WTC11 (cell line): ENCODE results near the gene PRRC2C. TPM values are rescaled to one million over a fixed set of nuclear protein-coding genes. Genes with fewer than 3 reads are reported as not detected.

Experiments
- ATAC-seq: fragments of 200-7000 bp; cut with Tn5 transposase; 2 replicates; pipeline ENCODE4 v1.10.0; 2021; ENCODE audit warnings: mild to moderate bottlenecking, moderate library complexity
- CTCF ChIA-PET: fragments of 300-600 bp; sonication (Branson Sonifier 250); formaldehyde crosslinking; loops from one replicate; lab custom pipeline; 2021; ENCODE audit warnings: antibody characterized with exemption; lab: Charles Lee
- POLR2A ChIA-PET: fragments of 350-600 bp; sonication (Branson Sonifier 250); formaldehyde crosslinking; loops from one replicate; lab custom pipeline; 2021; ENCODE audit warnings: antibody characterized with exemption; lab: Charles Lee
- DNase-seq: peaks from one replicate; pipeline ENCODE4 v3.0.0; 2021; ENCODE audit warnings: low spot score
- H3K27ac Mint-ChIP-seq: 2 replicates; pipeline ENCODE4 v1.8.0; 2021; ENCODE audit warnings: mixed read lengths
- H3K27me3 Mint-ChIP-seq: 2 replicates; pipeline ENCODE4 v1.8.0; 2021; ENCODE audit warnings: low read depth, mild to moderate bottlenecking, moderate library complexity, mixed read lengths
- H3K36me3 Mint-ChIP-seq: 2 replicates; pipeline ENCODE4 v1.8.0; 2021; ENCODE audit warnings: mixed read lengths
- H3K4me1 Mint-ChIP-seq: 2 replicates; pipeline ENCODE4 v1.8.0; 2022; ENCODE audit warnings: mixed read lengths
- H3K4me3 Mint-ChIP-seq: 2 replicates; pipeline ENCODE4 v1.8.0; 2021; ENCODE audit warnings: mild to moderate bottlenecking, moderate library complexity, mixed read lengths
- H3K9me3 Mint-ChIP-seq: 2 replicates; pipeline ENCODE4 v1.8.0; 2021; ENCODE audit warnings: mixed read lengths
- ARID4B ChIP-seq: sonication (generic); formaldehyde crosslinking; IDR thresholded peaks from 2 replicates; pipeline ENCODE4 v1.8.0; 2023; ENCODE audit warnings: missing genetic modification reagents, mild to moderate bottlenecking, borderline replicate concordance
- ATF3 ChIP-seq: sonication (generic); formaldehyde crosslinking; conservative IDR thresholded peaks from 2 replicates; pipeline ENCODE4 v1.8.1; 2022; ENCODE audit warnings: mild to moderate bottlenecking, missing genetic modification reagents
- CBFB ChIP-seq: sonication (generic); formaldehyde crosslinking; IDR thresholded peaks from 2 replicates; pipeline ENCODE4 v1.8.1; 2022; ENCODE audit warnings: mild to moderate bottlenecking, low read depth, missing genetic modification reagents
- CTCF ChIP-seq: fragments of 200-600 bp; IDR thresholded peaks from 2 replicates; pipeline ENCODE4 v1.8.0; 2022; ENCODE audit warnings: antibody characterized with exemption
- EMX1 ChIP-seq: fragments of 250-450 bp; sonication (Bioruptor Pico); IDR thresholded peaks from 2 replicates; pipeline ENCODE4 v1.8.0; 2021; ENCODE audit warnings: mild to moderate bottlenecking
- ESRRA ChIP-seq: sonication (generic); formaldehyde crosslinking; IDR thresholded peaks from 2 replicates; pipeline ENCODE4 v1.8.1; 2022; ENCODE audit warnings: mild to moderate bottlenecking, missing genetic modification reagents, borderline replicate concordance
- IRF1 ChIP-seq: sonication (generic); formaldehyde crosslinking; IDR thresholded peaks from 2 replicates; pipeline ENCODE4 v1.8.0; 2023; ENCODE audit warnings: missing genetic modification reagents
- NFE2L1 ChIP-seq: sonication (generic); formaldehyde crosslinking; IDR thresholded peaks from 2 replicates; pipeline ENCODE4 v1.8.1; 2023; ENCODE audit warnings: missing genetic modification reagents
- OVOL2 ChIP-seq: fragments of 250-450 bp; sonication (Bioruptor Pico); IDR thresholded peaks from 2 replicates; pipeline ENCODE4 v1.9.0; 2021; ENCODE audit warnings: mild to moderate bottlenecking, borderline replicate concordance
- PRRX2 ChIP-seq: fragments of 250-450 bp; sonication (Bioruptor Pico); IDR thresholded peaks from 2 replicates; pipeline ENCODE4 v1.8.0; 2021; ENCODE audit warnings: mild to moderate bottlenecking
- STAT6 ChIP-seq: sonication (generic); formaldehyde crosslinking; conservative IDR thresholded peaks from 2 replicates; pipeline ENCODE4 v1.8.1; 2023; ENCODE audit warnings: mild to moderate bottlenecking, low read depth, missing genetic modification reagents, moderate library complexity
- TEAD1 ChIP-seq: sonication (generic); formaldehyde crosslinking; IDR thresholded peaks from 2 replicates; pipeline ENCODE4 v1.8.0; 2022; ENCODE audit warnings: mild to moderate bottlenecking, missing genetic modification reagents
- ZNF219 ChIP-seq: sonication (generic); formaldehyde crosslinking; IDR thresholded peaks from 2 replicates; pipeline ENCODE4 v1.8.0; 2023; ENCODE audit warnings: missing genetic modification reagents, mild to moderate bottlenecking, borderline replicate concordance
- ZNF281 ChIP-seq: sonication (generic); formaldehyde crosslinking; IDR thresholded peaks from 2 replicates; pipeline ENCODE4 v1.8.0; 2023; ENCODE audit warnings: mild to moderate bottlenecking, missing genetic modification reagents
- ZNF396 ChIP-seq: fragments of 250-450 bp; sonication (Bioruptor Pico); IDR thresholded peaks from 2 replicates; pipeline ENCODE4 v1.8.0; 2021; ENCODE audit warnings: mild to moderate bottlenecking, moderate library complexity, borderline replicate concordance
- ZNF416 ChIP-seq: fragments of 250-450 bp; sonication (Bioruptor Pico); IDR thresholded peaks from 2 replicates; pipeline ENCODE4 v1.9.0; 2021; ENCODE audit warnings: mild to moderate bottlenecking, inconsistent platforms
- ZNF532 ChIP-seq: fragments of 250-450 bp; sonication (Bioruptor Pico); IDR thresholded peaks from 2 replicates; pipeline ENCODE4 v1.9.0; 2021; ENCODE audit warnings: mild to moderate bottlenecking, borderline replicate concordance
- ZNF671 ChIP-seq: fragments of 250-450 bp; sonication (Bioruptor Pico); IDR thresholded peaks from 2 replicates; pipeline ENCODE4 v1.8.0; 2021; ENCODE audit warnings: mild to moderate bottlenecking
- total RNA-seq: library from RNA; stranded (reverse); gene quantifications from 3 replicates; pipeline ENCODE4 v1.2.3, GENCODE V29; 2021

Gene PRRC2C
- total RNA-seq, 1 experiment from 2014 or later = 236 TPM

GRCh38 chr1:171446386-171446785, 38.9 kb upstream of the PRRC2C start (continued):
- TF ChIP-seq ZNF532 (CRISPR knock-in tag) (no peak), ZNF671 (CRISPR knock-in tag) (no peak), OVOL2 (no peak), ZNF396 (CRISPR knock-in tag) (no peak), ESRRA (CRISPR knock-in tag) (no peak), ZNF416 (CRISPR knock-in tag) (no peak), ATF3 (CRISPR knock-in tag) (no peak), PRRX2 (CRISPR knock-in tag) (no peak), EMX1 (CRISPR knock-in tag) (no peak), TEAD1 (no peak)

- Mint-ChIP-seq H3K27me3 (no peaks in the 10 kb centered on the region), H3K9me3 (peaks cover 13% of the 10 kb centered on the region), H3K27ac (no peak overlapping the region), H3K4me1 (no peaks in the 10 kb centered on the region), H3K36me3 (peaks cover 4% of the 10 kb centered on the region; the same call in 1 of the 2 replicates), H3K4me3 (no peak overlapping the region)
- CTCF ChIA-PET = no interaction called here
- POLR2A ChIA-PET = no interaction called here
- DNase-seq (no peak), ATAC-seq (no peak)
- no peak for TF ChIP-seq ZNF281 (CRISPR knock-in tag)
- TF ChIP-seq IRF1 (CRISPR knock-in tag) = no peak
- TF ChIP-seq TEAD1 = no peak
- TF ChIP-seq CTCF = no peak
- TF ChIP-seq ZNF219 = no peak
- no peak for TF ChIP-seq CBFB (CRISPR knock-in tag)
- no peak for TF ChIP-seq NFE2L1
- TF ChIP-seq ATF3 (CRISPR knock-in tag) = no peak
- no peak for TF ChIP-seq ARID4B
- no peak for TF ChIP-seq STAT6 (CRISPR knock-in tag)
Measured at GRCh38 chr1:171455967-171456366, 29.4 kb upstream of the PRRC2C start.
